GM21515 (cell line): Measurements from ENCODE around the gene LAMB4.

Source experiments
- ATAC-seq: cut with Tn5 transposase; IDR thresholded peaks from one replicate; pipeline ENCODE4 v1.9.1; 2021; ENCODE audit not compliant: unreplicated experiment

Gene LAMB4

GRCh38 chr7:108016841-108017775 is 113.1 kb downstream of the LAMB4 start:
- no peak for ATAC-seq

GRCh38 chr7:108015740-108016139 is 114.4 kb downstream of the LAMB4 start:
- no peak for ATAC-seq

- no peak for ATAC-seq
Observed at GRCh38 chr7:108014747-108015682, 115.1 kb downstream of the LAMB4 start.

- no peak for ATAC-seq
Observed at GRCh38 chr7:108014215-108014614, 115.9 kb downstream of the LAMB4 start.

- ATAC-seq = no peak
Observed at GRCh38 chr7:108012499-108013430, 117.4 kb downstream of the LAMB4 start.

GRCh38 chr7:108010377-108010776 is 119.8 kb downstream of the LAMB4 start:
- no peak for ATAC-seq

GRCh38 chr7:108009873-108010272 is 120.3 kb downstream of the LAMB4 start:
- ATAC-seq = no peak

GRCh38 chr7:108008827-108009226 is 121.3 kb downstream of the LAMB4 start:
- no peak for ATAC-seq

- no peak for ATAC-seq
Observed at GRCh38 chr7:108008240-108008639, 121.9 kb downstream of the LAMB4 start.

GRCh38 chr7:108007762-108008161 is 122.4 kb downstream of the LAMB4 start:
- ATAC-seq = no peak

- ATAC-seq = no peak
Observed at GRCh38 chr7:108007261-108007660, 122.9 kb downstream of the LAMB4 start.

- no peak for ATAC-seq
Observed at GRCh38 chr7:108004220-108005142, 125.7 kb downstream of the LAMB4 start.

GRCh38 chr7:108003599-108003935 is 126.6 kb downstream of the LAMB4 start:
- ATAC-seq = no peak

GRCh38 chr7:108002726-108003598 is 127.2 kb downstream of the LAMB4 start, which contains the start of gene LAMB1:
LAMB1 (minus strand) TSS chr7:108003161; CDS start chr7:108002885, 276 bp downstream.
- ATAC-seq = no peak

- ATAC-seq = no peak
Observed at GRCh38 chr7:108001764-108002725, 128.1 kb downstream of the LAMB4 start.

- ATAC-seq = no peak
Observed at GRCh38 chr7:108000875-108001763, 129.0 kb downstream of the LAMB4 start.
